Coronary artery (tissue), 2 donors: Measurements from ENCODE around the gene KCNQ5.

ENCODE experiments used
- DNase-seq: peaks from one replicate; pipeline ENCODE4 v3.0.0-alpha.2; 2017; ENCODE audit warnings: low spot score
- H3K27ac ChIP-seq, 2 donors: fragments of 200-600 bp; sonication (generic); one replicate each; pipeline ENCODE4 v1.5.1; 2016 to 2019
- H3K4me3 ChIP-seq: fragments of 200-600 bp; sonication (generic); 2 replicates; pipeline ENCODE4 v1.5.1; 2016; ENCODE audit warnings: mild to moderate bottlenecking, moderate library complexity
- CTCF ChIP-seq: fragments of 200-600 bp; sonication (generic); IDR thresholded peaks from one replicate; pipeline ENCODE4 v1.5.1; 2019; ENCODE audit warnings: antibody characterized with exemption

KCNQ5 gene

GRCh38 chr6:72715119-72715518, 93.3 kb downstream of the KCNQ5 start:
- no peak for TF ChIP-seq CTCF
- Histone ChIP-seq H3K27ac (no peak overlapping the region), H3K4me3 (no peak overlapping the region)
- DNase-seq, result no peak

GRCh38 chr6:72716916-72717315, 95.1 kb downstream of the KCNQ5 start:
- no peak for DNase-seq
- Histone ChIP-seq H3K27ac (no peak overlapping the region), H3K4me3 (no peak overlapping the region)
- TF ChIP-seq CTCF, result no peak

- Histone ChIP-seq H3K27ac (no peak overlapping the region), H3K4me3 (no peak overlapping the region)
- no peak for TF ChIP-seq CTCF
- DNase-seq, result no peak
Observed at GRCh38 chr6:72720464-72720863, 98.6 kb downstream of the KCNQ5 start.

- no peak for DNase-seq
- Histone ChIP-seq H3K4me3 (no peak overlapping the region), H3K27ac (no peak overlapping the region)
- no peak for TF ChIP-seq CTCF
Observed at GRCh38 chr6:72721346-72721745, 99.5 kb downstream of the KCNQ5 start.

- H3K4me3 ChIP-seq, result no peak overlapping the region
- DNase-seq, result no peak
Observed at GRCh38 chr6:72724545-72724944, 102.7 kb downstream of the KCNQ5 start.

GRCh38 chr6:72728706-72729343, 107.0 kb downstream of the KCNQ5 start:
- DNase-seq, result no peak
- Histone ChIP-seq H3K4me3 (no peak overlapping the region), H3K27ac (no peak overlapping the region)
- TF ChIP-seq CTCF, result no peak

More at GRCh38 chr6:72724545-72724944, 102.7 kb downstream of the KCNQ5 start:
- no peak for TF ChIP-seq CTCF
- H3K27ac ChIP-seq, result no peak overlapping the region

GRCh38 chr6:72733045-72733444, 111.2 kb downstream of the KCNQ5 start:
- no peak for TF ChIP-seq CTCF
- H3K27ac ChIP-seq, result no peak overlapping the region
- DNase-seq, result no peak
- no peak overlapping the region for H3K4me3 ChIP-seq
